T-helper 2 cell (primary cell): Measurements from ENCODE around the gene GPR37.

ENCODE experiments used
- DNase-seq, 5 experiments: peaks; one replicate each; pipeline versions ENCODE4 v3.0.0 to v3.0.0-alpha.2; 2012 to 2022
- total RNA-seq, 2 donors: gene quantifications; one replicate each; lab custom pipeline; 2026; lab: John Stamatoyannopoulos, UW

GPR37 gene, protein sequence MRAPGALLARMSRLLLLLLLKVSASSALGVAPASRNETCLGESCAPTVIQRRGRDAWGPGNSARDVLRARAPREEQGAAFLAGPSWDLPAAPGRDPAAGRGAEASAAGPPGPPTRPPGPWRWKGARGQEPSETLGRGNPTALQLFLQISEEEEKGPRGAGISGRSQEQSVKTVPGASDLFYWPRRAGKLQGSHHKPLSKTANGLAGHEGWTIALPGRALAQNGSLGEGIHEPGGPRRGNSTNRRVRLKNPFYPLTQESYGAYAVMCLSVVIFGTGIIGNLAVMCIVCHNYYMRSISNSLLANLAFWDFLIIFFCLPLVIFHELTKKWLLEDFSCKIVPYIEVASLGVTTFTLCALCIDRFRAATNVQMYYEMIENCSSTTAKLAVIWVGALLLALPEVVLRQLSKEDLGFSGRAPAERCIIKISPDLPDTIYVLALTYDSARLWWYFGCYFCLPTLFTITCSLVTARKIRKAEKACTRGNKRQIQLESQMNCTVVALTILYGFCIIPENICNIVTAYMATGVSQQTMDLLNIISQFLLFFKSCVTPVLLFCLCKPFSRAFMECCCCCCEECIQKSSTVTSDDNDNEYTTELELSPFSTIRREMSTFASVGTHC
- total RNA-seq, result 0 to 0.34 reads per million in 2 donors

DNA sequence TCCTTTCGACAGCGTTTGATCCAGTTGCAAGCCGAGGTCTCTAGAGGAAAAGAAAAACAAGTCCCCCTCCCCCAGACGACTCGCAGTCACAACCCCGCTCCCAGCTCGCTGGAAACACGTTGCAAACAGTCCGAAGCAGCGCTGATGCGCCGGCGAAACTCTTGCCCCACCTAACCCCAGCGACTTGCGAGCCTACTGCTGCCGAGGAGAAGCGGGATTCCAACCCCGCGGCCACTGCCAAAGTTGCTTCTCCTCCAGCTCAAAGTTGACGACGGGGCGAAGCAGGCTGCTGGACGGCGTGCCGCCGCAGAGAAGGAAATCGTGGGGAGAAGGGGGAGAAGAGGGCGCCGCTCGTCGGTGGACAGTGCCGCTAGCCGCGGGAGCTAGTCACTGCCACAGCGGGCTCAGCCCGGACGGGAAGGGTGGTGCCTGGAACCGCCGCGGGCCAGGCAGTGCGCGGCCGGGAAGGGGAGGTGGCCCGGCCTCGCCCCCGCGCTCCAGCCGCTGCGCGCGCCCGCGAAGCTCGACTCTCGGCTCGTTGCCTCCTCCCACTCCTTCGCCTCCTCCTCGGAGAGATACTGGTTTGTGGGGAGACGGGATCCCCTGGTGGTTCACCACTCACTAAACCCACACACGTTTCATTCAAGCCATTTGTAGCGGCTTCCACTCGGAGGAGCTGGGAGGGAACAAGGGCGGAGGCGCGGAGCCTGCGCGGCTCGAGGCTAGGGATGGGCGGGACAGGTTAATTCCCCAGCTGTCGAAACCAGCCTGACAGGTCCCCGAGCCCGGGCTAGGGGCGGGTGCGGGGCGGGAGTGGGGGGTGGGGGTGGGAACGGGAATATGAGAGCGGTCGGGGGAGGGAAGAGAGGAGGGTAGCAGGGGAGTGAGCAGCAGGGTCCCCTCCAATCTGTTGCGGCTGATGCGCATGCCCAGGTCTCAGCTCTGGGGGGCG is at the start of gene GPR37:
Gene GPR37 (minus strand): TSS at position 392 of the 952 bp plus-strand sequence. CDS start 816 bp downstream, outside the sequence.
- DNase-seq, result peak in 1 of 5 experiments; percentile 34

DNA sequence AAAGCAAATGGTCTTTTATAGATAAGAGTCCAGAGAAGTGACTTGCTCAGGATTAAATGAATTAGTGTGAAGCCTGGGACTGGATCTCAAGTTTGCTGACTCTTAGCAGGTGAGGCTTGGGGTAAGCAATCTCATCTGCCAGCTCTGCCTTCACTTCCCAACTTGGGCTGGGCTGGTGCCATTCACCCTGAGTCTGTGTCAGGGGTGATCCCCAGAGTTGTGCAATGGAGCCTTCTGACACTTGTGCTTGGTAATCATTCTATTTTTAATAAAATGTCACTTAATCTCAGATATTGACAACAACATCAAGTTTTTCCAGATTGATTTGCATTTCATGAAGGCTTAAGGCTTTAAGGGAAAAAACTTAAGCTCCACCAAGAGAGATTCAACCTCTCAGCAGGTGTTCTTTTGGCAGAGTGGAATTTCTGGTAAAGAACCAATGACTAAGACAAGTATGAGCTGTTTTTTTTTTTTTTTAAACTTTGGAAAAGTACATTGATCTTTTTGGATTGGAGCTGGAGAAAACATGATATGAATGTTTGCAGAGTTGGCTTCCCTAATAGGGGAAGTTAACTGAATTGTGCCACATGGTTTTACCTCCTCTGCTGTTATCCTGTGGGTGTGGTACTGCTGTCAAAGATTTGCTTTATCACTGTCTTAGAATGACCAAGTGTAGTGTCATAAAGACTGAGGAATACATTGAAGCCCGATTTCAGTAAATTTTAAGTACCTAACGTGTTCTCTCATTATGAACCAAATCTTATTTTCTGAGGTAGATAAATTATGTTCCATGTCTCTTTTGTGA is 48.6 kb upstream of the GPR37 start:
- DNase-seq, result no peak

DNA sequence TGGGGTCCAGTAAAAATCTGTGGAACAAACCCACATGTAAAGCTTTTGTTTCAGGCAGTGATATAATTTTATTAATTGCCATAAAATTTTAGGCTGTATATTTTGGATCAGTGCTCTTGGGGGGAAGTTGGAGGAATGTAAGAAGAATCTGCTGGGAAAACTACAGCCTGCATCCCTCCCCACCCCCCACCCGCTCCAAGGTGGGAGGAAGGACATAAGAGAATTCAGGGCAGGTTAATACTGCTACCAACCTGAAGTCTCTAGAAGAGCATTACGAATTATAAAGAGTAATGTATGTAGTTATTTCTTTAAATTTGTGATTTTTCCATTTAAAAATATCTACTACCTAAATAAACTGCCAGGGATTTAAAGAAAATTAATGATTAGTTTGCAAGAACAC is 47.2 kb upstream of the GPR37 start:
- no peak for DNase-seq

DNA sequence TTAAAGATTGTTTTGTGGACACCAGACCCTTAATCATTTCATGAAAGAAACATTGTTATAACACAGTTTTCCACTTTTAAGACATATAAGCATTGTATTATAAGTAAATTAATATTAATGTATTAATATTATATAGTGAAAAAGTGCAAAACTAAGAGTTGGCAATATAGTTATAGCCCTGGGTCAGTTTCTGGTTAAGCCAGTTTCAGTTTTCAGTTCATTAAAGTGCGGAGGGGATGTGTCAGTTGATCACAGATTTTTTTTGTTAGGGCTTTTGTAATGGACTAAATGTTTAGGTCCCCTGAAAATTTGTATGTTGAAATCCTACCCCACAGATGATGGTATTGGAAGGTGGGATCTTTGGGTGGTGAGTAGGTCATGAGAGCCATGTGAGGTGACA is 45.7 kb upstream of the GPR37 start:
- DNase-seq, result no peak

DNA sequence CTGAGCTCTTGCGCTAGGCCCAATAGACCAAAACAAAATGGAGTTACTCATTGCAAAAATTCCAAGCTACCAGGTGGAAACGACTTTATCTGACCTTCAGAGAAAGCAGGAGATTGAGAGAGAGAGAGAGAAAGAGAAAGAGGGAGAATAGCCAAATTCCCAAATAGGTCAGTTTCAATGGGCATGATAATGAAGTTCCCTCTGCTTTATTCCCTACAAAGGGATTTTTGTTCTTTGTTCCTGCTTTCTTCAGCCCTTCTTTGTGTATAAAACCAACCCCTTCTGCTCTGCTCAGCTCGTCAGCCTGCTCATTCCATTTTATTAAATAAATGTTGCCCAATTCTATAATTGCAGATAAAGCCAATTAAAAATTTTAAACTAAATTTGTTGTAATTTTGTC is 45.0 kb upstream of the GPR37 start:
- DNase-seq, result no peak

DNA sequence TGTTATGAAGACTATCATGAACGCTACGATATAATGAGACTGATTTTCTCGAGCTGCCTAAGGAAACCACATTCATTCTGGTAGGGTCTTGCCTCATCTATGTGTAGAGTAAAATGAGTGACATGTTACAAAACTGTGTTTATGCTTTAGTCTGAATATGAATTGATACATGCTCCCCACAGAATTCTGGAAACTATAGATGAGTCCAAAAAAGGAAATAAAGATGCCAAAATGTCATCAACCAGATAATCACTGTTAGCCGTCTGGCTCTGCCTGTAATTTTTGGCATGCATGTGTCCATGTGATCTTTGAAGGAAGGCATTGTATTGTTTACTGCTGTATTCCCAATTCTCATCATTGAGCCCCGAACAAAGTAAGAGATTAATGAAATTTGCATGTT is 42.6 kb upstream of the GPR37 start:
- DNase-seq, result no peak

DNA sequence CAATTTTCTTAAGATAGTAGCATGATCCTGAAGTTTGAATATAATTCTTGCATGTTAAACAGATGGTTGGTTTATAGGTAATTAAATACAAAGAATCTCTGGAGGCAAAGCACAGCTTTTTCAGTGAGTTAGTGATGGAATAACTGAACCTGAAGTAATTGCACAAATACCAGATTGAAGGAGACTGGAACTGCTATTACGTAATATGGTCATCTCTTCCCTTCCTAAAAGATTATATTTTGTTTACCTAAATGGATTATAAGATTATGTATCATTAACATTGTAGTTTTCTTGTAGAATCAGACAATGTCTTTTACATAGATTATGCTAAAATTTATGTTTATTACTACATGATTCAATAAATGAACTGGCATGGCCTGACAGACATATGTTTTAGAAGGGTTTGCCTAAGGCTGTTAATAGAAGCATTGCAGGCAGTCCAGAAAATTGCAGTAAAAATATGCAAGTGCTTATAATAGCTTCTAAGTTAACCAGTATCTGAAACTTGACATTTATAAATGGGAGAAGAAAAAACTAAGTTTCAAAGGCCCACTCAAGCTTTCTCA is 35.8 kb upstream of the GPR37 start:
- no peak for DNase-seq

DNA sequence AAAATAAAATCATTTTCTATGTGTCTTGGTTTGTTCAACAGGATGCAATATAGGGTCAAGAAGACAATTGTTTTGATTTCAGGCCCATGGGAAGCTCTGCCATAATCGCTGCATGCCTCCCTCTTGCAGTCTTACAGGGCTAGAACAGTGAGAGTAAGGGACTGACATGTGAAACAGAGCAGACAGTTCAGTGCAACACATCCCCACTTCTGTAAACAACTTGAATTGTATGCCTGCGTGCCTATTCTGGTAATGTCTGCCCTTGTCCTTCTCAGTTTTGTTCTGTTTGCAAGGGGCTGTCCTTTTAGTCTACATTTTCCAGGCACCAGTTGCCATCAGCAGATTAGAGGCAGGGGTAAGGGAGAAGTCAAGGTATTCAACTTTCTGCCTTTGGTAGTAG is 34.8 kb upstream of the GPR37 start:
- no peak for DNase-seq

DNA sequence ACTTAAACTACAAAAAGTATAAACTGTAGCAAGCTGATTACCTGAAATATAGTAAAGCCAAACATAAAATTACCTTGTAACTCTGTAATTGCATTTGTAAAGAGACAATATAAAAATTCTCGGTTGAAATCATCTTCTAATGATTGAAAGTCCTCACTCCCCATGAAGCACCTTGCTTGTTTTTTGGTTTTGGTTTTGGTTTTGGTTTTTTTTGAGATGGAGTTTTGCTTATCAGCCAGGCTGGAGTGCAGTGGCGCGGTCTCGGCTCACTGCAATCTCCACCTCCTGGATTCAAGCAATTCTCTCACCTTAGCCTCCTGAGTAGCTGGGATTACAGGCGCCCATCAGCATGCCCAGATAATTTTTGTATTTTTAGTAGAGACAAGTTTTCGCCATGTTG is 33.9 kb upstream of the GPR37 start:
- DNase-seq, result no peak

DNA sequence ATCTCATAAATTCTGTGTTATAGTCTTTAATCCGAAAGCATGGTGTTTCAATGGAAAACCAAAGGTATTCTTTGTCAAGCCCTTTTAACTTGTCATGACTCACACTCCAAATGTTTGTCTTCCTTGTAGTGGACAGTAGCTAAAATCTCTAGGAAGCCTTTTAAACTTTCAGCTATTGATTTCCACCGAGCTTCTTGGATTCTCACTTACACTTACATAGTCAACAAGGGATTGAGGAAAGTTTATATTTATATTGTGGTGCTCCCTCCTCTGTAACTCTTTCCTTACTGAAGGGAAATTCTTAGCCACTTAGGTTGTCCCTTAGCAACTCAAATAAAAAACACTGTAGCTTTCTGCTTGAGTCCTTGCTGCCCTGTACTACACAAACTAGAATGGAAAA is 31.2 kb upstream of the GPR37 start:
- DNase-seq, result no peak

DNA sequence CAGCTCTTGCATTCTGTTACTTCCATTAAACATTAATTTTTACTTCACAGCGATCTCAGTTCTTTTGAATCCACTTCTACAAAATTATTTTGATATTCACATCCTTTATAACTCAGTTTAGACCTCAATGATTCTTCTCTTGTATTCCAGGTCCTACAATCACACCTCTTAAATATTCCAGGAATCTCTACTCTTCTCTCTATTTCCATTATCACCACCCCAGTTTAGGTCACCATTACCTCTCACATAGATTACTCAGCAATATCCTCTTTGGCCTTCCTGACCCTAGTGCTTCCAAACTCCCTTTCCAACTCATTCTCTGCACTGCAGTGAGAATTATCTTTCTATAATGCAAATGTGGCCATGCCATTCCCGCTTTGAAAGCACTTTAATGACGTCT is 27.1 kb upstream of the GPR37 start:
- DNase-seq, result no peak

DNA sequence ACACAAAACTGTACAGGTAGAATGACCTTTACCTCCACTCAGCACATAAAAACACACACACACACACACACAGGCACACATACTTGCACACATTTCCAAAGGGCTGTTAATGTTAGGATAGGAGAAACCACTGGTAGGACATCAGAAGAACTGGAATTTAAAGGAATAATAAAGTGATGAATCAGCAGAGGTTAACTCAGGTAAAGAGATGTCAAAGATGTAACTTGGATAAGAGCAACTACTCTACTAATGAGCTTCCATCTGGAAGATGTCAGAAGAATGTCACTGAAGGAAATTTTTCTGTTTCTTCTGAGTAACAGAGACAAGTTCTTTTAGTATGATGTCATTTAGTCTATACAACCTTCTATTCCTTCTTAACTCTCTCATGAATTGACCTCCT is 26.4 kb upstream of the GPR37 start:
- DNase-seq, result no peak

DNA sequence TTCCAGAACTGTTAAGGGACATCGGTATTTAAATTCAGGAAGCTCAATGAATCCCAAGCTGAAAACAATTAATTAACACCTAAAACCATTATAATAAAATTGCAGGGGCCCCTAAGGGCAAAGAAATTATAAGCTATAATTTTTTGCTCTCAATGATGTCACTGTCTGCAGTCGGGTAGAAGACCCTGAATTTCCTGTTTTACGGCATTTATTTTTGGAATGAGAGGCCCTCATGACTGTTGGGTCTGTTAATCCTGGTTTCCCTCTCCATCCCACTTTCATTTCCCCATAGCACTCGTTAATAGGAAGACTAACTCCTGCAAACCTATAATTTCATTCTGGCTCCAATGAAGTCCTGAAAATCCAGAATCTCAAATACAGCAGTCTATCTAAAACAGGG is 25.8 kb upstream of the GPR37 start:
- no peak for DNase-seq

DNA sequence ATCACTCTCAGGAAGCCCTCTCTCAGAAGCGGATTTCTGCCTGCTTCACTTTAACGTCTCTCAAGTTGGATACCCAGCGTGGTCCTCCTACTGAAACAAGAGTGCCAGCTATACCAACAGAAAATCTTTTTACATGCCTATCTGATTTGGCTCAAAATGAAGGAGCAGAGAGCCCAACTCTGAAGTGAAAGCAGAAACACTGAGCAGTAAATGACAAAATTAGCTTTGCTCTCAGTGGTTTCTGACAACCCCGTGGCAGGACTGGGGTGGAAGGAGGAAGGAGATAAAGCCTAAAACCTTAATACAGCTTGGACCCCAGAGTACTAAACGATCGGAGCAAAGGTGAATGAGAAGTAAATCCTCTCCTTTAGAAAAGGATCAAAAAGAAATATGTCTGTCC is 25.1 kb upstream of the GPR37 start:
- DNase-seq, result no peak

DNA sequence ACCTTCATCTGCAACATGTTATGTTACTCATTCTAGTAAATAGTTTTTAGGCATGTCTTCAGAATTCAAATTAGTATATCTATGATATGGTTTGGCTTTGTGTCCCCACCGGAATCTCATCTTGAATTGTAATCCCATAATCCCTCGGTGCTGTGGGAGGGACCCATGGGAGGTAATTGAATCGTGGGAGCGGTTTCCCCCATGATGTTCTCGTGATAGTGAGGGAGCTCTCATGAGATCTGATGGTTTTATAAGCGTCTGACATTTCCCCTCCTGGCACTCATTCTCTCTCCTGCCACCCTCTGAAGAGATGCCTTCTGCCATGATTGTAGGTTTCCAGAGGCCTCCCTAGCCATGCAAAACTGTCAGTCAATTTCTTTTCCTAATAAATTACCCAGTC is 20.4 kb upstream of the GPR37 start:
- DNase-seq, result no peak

DNA sequence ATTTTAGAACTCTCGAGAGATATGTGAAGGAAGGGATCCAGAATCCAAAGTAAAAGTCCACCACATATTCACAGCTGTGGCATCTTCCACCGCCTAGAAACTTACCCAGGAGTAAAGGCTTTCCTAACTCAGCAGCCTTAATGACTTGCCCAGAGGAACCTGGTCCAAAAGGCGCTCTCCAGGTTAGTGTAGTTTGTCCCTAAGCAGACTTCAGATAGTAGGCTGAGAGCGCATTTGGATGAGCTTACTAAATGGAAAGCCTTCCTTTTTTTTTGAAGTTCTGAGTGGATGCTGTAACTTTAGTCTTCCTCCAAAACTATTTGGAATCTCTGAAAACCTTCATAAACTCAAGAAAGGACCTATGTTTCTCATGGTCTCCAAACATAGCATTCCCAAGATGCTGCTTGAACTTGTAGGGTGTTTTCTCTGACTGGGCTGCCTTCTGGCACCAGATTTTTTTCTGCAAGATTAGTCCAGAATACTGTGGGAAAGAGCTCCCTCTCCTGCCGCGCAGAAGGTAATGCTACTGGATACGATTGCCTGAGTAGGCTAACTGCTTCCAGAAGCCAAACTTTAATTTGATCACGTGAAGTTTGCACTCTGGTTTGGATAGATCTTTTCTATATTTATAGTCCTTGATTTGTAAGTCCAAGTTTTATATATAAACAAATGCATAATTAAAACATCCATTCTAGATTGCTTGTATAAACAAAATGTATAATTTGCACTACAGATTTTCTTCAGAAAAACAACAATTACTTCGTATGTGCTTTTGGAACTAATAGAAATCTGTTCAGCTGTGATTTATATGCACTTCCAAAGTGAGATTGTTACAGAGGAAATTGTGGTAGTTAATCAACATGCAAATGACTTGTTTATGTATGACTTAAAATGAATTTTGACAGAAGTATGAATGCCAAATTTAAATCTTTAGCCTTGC is 19.6 kb upstream of the GPR37 start:
- DNase-seq, result peak in 1 of 5 experiments; percentile 27

DNA sequence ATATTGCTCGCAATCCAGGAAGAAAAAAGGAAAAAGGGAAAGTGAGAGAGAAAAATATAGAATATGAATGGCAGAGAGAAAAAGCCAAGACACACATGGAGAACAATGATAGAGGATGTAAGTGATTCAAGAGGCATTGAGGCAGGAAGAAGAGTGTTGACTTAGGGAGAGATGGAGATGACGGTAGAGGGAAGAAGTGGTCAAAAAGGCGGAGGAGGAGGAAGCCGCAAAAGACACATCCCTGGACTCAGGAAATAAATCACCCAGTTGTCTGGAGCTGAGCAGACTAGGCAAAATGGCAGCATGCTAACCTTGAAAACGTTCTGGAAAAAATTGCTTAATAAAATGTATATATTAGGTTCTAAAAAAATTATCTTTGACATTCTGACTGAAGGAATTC is 17.7 kb upstream of the GPR37 start:
- no peak for DNase-seq

DNA sequence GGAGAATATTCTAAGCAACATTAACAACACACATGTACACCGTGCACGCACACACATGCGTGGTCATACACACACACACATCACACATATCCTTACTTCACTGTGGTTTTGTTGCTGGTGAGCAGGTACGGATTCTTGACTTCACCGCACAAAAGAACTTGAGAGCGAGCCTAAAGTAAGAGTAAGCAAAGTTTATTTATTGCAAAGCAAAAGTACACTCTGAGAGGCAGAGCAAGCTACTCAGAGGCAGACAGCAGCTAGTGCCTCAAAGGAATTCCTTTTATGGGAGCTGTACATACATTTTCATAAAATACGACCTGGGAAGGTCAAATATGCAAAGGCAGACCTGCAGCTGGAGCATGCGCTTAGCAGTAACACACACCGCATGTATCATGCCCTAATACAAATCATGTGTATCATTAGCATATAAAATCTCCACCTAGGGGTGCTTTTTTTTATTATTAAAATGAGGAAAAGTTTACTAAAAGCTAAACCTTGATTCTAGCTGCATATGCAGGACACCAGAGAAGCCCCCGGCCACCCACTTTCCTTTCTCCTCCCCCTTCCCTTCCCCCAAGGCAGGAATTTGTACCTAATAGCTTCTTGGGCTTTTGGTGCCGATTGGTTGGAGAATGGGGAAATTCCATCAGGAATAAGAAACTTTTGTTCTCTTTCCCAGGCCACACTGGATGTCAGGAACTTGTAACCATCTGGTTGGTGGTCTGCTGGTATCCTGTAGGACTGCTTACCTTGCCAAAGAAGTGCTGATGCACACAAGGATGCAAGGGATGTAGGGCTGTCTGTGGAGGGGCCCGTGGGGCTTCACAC is 16.5 kb upstream of the GPR37 start:
- DNase-seq, result no peak

DNA sequence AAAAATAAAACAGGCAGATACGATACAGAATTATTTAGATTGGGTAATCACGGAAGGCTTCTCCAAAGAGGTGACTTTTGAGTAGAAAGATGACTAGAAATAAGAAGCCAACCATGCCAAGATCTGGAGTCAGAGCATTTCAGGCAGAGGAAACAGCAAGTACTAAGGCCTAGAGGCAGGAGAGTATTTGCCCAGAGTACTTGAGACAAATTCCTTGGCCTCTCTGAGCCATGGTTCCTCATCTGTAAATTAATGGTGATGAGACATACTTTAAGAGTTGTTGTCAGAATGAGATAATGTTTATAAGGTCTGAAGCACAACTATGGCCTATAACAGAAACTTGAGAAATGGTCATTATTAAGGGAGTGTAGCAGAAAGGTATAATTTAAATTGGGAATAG is 15.8 kb upstream of the GPR37 start:
- DNase-seq, result no peak

DNA sequence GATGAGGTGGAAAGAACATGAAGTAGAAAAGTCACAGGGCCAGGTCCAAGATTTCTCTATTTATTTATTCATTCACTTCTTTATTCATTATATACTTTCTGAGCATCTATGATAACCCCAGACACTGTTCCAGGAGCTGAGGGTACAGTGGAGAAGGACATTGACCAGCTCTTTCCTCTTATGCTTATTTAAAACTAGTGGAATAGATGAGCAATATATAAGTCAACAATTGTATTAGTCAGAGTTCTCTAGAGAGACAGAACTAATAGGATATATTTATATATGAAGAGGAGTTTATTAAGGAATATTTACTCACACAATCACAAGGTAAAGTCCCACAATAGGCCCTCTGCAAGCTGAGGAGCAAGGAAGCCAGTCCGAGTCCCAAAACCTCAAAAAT is 15.0 kb upstream of the GPR37 start:
- DNase-seq, result no peak
